ENCODE data around the gene OSBPL2.

The OSBPL2 gene

GRCh38 chr20:62246872-62247652, 8.7 kb downstream of the OSBPL2 start:
- Mint-ChIP-seq H3K27ac (peak overlapping the region in 1 of 2 donors; percentile 86), H3K9me3 (no peaks in the 10 kb centered on the region), H3K4me3 (no peak overlapping the region), H3K27me3 (no peaks in the 10 kb centered on the region), H3K4me1 (peaks cover 45% of the 10 kb centered on the region)
- DNase-seq, result no peak
- ATAC-seq, result no peak

- no peak for DNase-seq
- no peak overlapping the region for H3K27ac Mint-ChIP-seq
- H3K9me3 Mint-ChIP-seq, result no peaks in the 10 kb centered on the region
- peaks cover 44% of the 10 kb centered on the region for H3K4me1 Mint-ChIP-seq
- no peak overlapping the region for H3K4me3 Mint-ChIP-seq
- no peak for ATAC-seq
- no peaks in the 10 kb centered on the region for H3K27me3 Mint-ChIP-seq
Measured at GRCh38 chr20:62248890-62249560, 10.7 kb downstream of the OSBPL2 start.

GRCh38 chr20:62252342-62252966, 14.1 kb downstream of the OSBPL2 start:
- no peaks in the 10 kb centered on the region for H3K27me3 Mint-ChIP-seq
- H3K4me1 Mint-ChIP-seq, result peaks cover 20% of the 10 kb centered on the region

GRCh38 chr20:62253398-62253797, 15.1 kb downstream of the OSBPL2 start:
- no peak for ATAC-seq
- DNase-seq, result no peak
- Mint-ChIP-seq H3K4me3 (no peak overlapping the region), H3K27me3 (no peaks in the 10 kb centered on the region), H3K4me1 (peaks cover 20% of the 10 kb centered on the region), H3K27ac (peak overlapping the region; percentile 8 to 62), H3K9me3 (no peaks in the 10 kb centered on the region)

More at GRCh38 chr20:62252342-62252966, 14.1 kb downstream of the OSBPL2 start:
- DNase-seq (no peak), ATAC-seq (no peak)
- Mint-ChIP-seq H3K27ac (no peak overlapping the region), H3K9me3 (no peaks in the 10 kb centered on the region), H3K4me3 (no peak overlapping the region)

- DNase-seq (no peak), ATAC-seq (no peak)
- Mint-ChIP-seq H3K4me1 (peaks cover 20% of the 10 kb centered on the region), H3K27me3 (no peaks in the 10 kb centered on the region), H3K9me3 (no peaks in the 10 kb centered on the region), H3K4me3 (no peak overlapping the region), H3K27ac (no peak overlapping the region)
Measured at GRCh38 chr20:62254021-62254724, 15.9 kb downstream of the OSBPL2 start.

- Mint-ChIP-seq H3K4me3 (no peak overlapping the region), H3K9me3 (no peaks in the 10 kb centered on the region), H3K27ac (no peak overlapping the region), H3K4me1 (peaks cover 11% of the 10 kb centered on the region), H3K27me3 (no peaks in the 10 kb centered on the region)
- DNase-seq (no peak), ATAC-seq (no peak)
Measured at GRCh38 chr20:62255976-62256375, 17.7 kb downstream of the OSBPL2 start.

- H3K9me3 Mint-ChIP-seq, result no peaks in the 10 kb centered on the region
- H3K27ac Mint-ChIP-seq, result no peak overlapping the region
- H3K4me1 Mint-ChIP-seq, result no peaks in the 10 kb centered on the region
- DNase-seq (no peak), ATAC-seq (no peak)
- H3K4me3 Mint-ChIP-seq, result no peak overlapping the region
- H3K27me3 Mint-ChIP-seq, result no peaks in the 10 kb centered on the region
Measured at GRCh38 chr20:62258499-62259293, 20.4 kb downstream of the OSBPL2 start.

GRCh38 chr20:62259294-62259565, 20.9 kb downstream of the OSBPL2 start:
- no peaks in the 10 kb centered on the region for H3K9me3 Mint-ChIP-seq
- DNase-seq, result no peak
- ATAC-seq, result no peak
- no peaks in the 10 kb centered on the region for H3K4me1 Mint-ChIP-seq
- no peak overlapping the region for H3K4me3 Mint-ChIP-seq
- H3K27ac Mint-ChIP-seq, result no peak overlapping the region
- no peaks in the 10 kb centered on the region for H3K27me3 Mint-ChIP-seq

- no peaks in the 10 kb centered on the region for H3K9me3 Mint-ChIP-seq
- DNase-seq (no peak), ATAC-seq (no peak)
- H3K27ac Mint-ChIP-seq, result peak overlapping the region in 1 of 2 donors; percentile 23
- H3K4me1 Mint-ChIP-seq, result no peaks in the 10 kb centered on the region
- H3K4me3 Mint-ChIP-seq, result no peak overlapping the region
- H3K27me3 Mint-ChIP-seq, result no peaks in the 10 kb centered on the region
Measured at GRCh38 chr20:62262064-62262463, 23.7 kb downstream of the OSBPL2 start.

- Mint-ChIP-seq H3K4me3 (no peak overlapping the region), H3K4me1 (no peaks in the 10 kb centered on the region), H3K9me3 (no peaks in the 10 kb centered on the region), H3K27me3 (no peaks in the 10 kb centered on the region), H3K27ac (no peak overlapping the region)
- DNase-seq, result no peak
- no peak for ATAC-seq
Measured at GRCh38 chr20:62263396-62263795, 25.1 kb downstream of the OSBPL2 start.

GRCh38 chr20:62265365-62265764, 27.0 kb downstream of the OSBPL2 start:
- H3K4me3 Mint-ChIP-seq, result no peak overlapping the region
- no peak for ATAC-seq
- H3K27ac Mint-ChIP-seq, result no peak overlapping the region
- no peaks in the 10 kb centered on the region for H3K4me1 Mint-ChIP-seq
- no peaks in the 10 kb centered on the region for H3K27me3 Mint-ChIP-seq
- H3K9me3 Mint-ChIP-seq, result no peaks in the 10 kb centered on the region
- no peak for DNase-seq

GRCh38 chr20:62266340-62266739, 28.0 kb downstream of the OSBPL2 start:
- ATAC-seq, result no peak
- no peak for DNase-seq
- H3K9me3 Mint-ChIP-seq, result no peaks in the 10 kb centered on the region
- no peak overlapping the region for H3K27ac Mint-ChIP-seq
- H3K27me3 Mint-ChIP-seq, result no peaks in the 10 kb centered on the region
- no peaks in the 10 kb centered on the region for H3K4me1 Mint-ChIP-seq
- H3K4me3 Mint-ChIP-seq, result no peak overlapping the region

- Mint-ChIP-seq H3K4me1 (no peaks in the 10 kb centered on the region), H3K27me3 (no peaks in the 10 kb centered on the region), H3K27ac (no peak overlapping the region), H3K4me3 (no peak overlapping the region), H3K9me3 (no peaks in the 10 kb centered on the region)
- ATAC-seq, result no peak
- DNase-seq, result no peak
Measured at GRCh38 chr20:62266851-62267250, 28.5 kb downstream of the OSBPL2 start.

GRCh38 chr20:62267543-62267942, 29.2 kb downstream of the OSBPL2 start:
- H3K9me3 Mint-ChIP-seq, result no peaks in the 10 kb centered on the region
- no peak overlapping the region for H3K27ac Mint-ChIP-seq
- H3K4me1 Mint-ChIP-seq, result no peaks in the 10 kb centered on the region
- no peak overlapping the region for H3K4me3 Mint-ChIP-seq
- DNase-seq, result no peak
- ATAC-seq, result no peak
- no peaks in the 10 kb centered on the region for H3K27me3 Mint-ChIP-seq

- H3K9me3 Mint-ChIP-seq, result no peaks in the 10 kb centered on the region
- no peak overlapping the region for H3K4me3 Mint-ChIP-seq
- ATAC-seq (no peak), DNase-seq (no peak)
- no peaks in the 10 kb centered on the region for H3K4me1 Mint-ChIP-seq
- no peak overlapping the region for H3K27ac Mint-ChIP-seq
- no peaks in the 10 kb centered on the region for H3K27me3 Mint-ChIP-seq
Measured at GRCh38 chr20:62268228-62268900, 30.0 kb downstream of the OSBPL2 start.

Data from stimulated activated naive CD8-positive, alpha-beta T cell treated with anti-CD3 and anti-CD28 coated beads, Interleukin-15, amount 100 ng/mL, for 72 hours (primary cell).